GM12873 (cell line): Measurements from ENCODE around the gene SH3BP1.

Experiments used
- TF ChIP-seq, protein P1 (sequence below): IDR thresholded peaks from 2 replicates; pipeline ENCODE4 v1.5.1; 2012; ENCODE audit warnings: low read depth, mild to moderate bottlenecking, moderate library complexity, low read length, control low read depth; ENCODE audit not compliant: insufficient read depth; ENCODE audit errors: missing control alignments

SH3BP1 gene

DNA sequence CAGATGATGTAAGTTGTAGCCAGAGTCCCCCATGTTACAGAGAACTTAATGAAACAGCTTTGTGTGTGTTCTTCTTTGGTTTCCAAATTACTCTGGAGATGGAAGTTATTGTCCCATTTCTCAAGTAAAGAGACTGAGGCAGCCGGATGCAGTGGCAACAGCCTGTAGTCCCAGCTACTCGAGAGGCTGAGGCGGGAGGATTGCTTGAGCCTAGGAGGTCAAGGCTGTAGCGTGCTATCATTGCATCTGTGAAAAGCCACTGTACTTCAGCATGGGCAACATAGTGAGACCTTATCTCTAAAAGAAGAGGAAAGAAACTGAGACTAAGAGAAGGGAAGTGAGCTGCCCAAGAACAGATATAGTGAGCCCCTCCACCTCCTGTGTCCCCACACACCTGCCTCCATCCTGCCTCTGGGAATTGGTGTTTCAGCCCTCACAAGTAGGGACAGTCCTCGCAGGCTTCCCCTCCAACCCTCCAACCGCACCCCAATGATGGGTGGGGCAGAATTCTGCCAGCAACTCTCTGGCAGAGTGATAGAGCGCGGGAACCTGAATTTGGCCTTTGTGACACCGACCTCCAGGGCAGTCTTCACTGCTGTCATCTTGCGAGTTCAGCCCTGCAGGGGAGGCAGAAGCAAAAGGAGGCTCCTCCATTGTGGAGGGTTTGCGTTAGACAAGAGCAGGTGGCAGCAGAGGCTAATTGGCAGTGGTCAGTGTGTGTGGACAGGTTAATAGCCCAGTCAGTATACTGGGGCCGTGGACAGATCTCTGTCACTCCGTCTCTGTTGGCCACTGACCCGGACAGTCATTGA, 20.6 kb downstream of the SH3BP1 start:
- TF ChIP-seq, protein P1, sequence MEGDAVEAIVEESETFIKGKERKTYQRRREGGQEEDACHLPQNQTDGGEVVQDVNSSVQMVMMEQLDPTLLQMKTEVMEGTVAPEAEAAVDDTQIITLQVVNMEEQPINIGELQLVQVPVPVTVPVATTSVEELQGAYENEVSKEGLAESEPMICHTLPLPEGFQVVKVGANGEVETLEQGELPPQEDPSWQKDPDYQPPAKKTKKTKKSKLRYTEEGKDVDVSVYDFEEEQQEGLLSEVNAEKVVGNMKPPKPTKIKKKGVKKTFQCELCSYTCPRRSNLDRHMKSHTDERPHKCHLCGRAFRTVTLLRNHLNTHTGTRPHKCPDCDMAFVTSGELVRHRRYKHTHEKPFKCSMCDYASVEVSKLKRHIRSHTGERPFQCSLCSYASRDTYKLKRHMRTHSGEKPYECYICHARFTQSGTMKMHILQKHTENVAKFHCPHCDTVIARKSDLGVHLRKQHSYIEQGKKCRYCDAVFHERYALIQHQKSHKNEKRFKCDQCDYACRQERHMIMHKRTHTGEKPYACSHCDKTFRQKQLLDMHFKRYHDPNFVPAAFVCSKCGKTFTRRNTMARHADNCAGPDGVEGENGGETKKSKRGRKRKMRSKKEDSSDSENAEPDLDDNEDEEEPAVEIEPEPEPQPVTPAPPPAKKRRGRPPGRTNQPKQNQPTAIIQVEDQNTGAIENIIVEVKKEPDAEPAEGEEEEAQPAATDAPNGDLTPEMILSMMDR, result no peak

DNA sequence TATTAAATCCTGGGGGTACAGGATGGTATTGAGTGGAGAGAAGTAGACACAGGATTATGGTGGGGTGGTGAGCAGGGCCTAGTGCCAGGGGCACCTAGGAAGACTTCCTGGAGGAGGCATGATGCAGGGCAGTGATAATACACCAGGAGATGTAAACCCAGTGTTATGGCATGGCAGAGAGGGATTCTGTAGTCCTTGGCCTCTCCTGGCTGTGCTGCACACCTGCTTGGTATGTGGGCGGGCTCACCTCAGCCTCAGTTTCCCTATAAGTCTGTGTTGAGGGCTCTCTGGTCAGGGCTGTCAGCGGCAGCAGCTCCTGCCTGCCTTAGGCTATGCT, 21.2 kb downstream of the SH3BP1 start:
- TF ChIP-seq, protein P1, result no peak

DNA sequence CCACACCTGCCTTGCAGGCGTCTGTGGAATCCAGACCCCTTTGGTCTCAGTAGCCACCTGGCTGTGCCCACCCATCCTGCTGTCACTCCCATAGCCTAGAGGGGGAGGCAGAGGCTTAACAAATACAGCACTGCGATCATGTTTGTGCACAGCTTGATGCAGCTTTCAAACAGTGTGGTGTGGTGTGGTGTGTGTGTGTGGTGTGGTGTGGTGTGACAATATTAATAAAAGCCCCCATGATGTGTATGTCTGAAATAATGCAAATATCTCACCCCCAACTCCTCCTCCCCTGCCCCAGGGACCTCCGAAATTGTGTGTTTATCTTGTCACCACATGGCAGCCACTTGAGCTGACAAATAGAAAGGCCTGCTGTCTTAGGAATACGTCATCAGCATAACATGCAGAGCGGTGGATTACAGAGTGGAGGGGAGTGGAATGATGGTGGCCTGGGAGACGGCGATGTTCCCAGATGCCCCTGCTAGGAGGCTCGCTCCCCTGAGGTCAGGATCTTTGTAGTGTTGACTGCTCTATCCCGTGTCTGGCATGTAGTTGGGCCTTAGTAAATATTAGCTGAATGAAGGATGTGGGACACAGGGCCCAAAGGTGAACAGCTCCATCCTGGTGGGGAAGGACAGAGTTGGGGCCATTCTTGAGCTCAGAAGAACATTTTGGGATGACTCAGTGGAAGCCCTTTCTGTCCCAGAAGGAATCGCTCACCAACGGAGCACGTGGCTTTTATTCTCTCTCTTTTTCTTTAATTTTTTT, 21.9 kb downstream of the SH3BP1 start:
- TF ChIP-seq, protein P1, result peak; percentile 60

DNA sequence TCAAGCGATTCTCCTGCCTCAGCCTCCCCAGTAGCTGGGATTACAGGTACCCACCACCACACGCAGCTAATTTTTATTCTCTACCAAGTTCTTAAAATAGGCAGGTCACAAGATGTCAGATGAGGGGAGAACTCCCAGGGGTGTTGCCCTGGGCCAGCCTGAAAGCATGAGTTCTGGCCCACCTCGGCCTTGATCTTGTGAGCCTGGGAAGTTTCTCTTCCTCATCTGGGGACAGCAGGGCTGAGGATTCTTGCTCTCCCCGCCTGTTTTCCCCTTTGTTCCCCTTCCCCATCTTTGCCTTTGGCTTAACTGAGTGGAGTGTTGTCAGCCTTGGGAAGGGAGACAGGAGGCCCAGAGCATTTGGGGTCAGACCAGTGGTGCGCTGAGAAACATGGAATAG, 22.6 kb downstream of the SH3BP1 start:
- TF ChIP-seq, protein P1, result no peak

- TF ChIP-seq, protein P1, result no peak
Observed at GRCh38 chr22:37663521-37664140, 24.2 kb downstream of the SH3BP1 start.

- TF ChIP-seq, protein P1, result no peak
Observed at GRCh38 chr22:37664249-37665101, 25.0 kb downstream of the SH3BP1 start.

DNA sequence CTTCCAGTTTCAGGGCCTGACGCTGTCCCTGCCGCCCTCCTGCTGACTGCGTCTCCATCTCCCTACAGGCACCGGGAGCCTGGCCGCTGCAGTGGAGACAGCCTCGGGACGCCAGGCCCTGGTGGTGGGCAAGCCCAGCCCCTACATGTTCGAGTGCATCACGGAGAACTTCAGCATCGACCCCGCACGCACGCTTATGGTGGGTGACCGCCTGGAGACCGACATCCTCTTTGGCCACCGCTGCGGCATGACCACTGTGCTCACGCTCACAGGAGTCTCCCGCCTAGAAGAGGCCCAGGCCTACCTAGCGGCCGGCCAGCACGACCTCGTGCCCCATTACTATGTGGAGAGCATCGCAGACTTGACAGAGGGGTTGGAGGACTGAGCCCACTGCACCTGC, 26.0 kb downstream of the SH3BP1 start:
- TF ChIP-seq, protein P1, result no peak
